T-cell (primary cell): ENCODE data around the gene XNDC1N. TPM values are rescaled to one million over a fixed set of nuclear protein-coding genes. Genes with fewer than 3 reads are reported as not detected.
"Not testable (repeated sequence)": the region's sequence is repeated elsewhere in the genome, so short reads cannot be mapped to it uniquely, and the experiment has no call there.

Experiments used
- ATAC-seq, 4 experiments: fragments of 200-7000 bp in 3 of 4; fragments of 150-1000 bp in 1 of 4; cut with Tn5 transposase; replicated peaks in 1 of 4; 1 replicate in 3 of 4; 2 replicates in 1 of 4; pipeline ENCODE4 v1.10.0; 2021; ENCODE audit warnings: moderate library complexity in 3 of 4, mild to moderate bottlenecking in 2 of 4, moderate number of reproducible peaks in 1 of 4
- CTCF ChIA-PET, 2 donors: fragments of 300-600 bp; sonication (Branson Sonifier 250); formaldehyde crosslinking; loops; one replicate each; lab custom pipeline; 2022; ENCODE audit warnings: antibody characterized with exemption in 2 of 2; lab: Charles Lee
- POLR2A ChIA-PET, 2 donors: fragments of 300-600 bp; sonication (Branson Sonifier 250); formaldehyde crosslinking; loops; one replicate each; lab custom pipeline; 2022; ENCODE audit warnings: antibody characterized with exemption in 2 of 2; lab: Charles Lee
- DNase-seq, 35 experiments: peaks; one replicate each; pipeline versions ENCODE4 v3.0.0 to v3.0.0-alpha.2; 2013 to 2023
- H3K27ac ChIP-seq: one replicate; pipeline ENCODE4 v1.5.1; 2013; ENCODE audit warnings: low read length
- H3K27me3 ChIP-seq, 2 experiments: replicated peaks in 1 of 2; 1 replicate in 1 of 2; 2 replicates in 1 of 2; pipeline versions ENCODE4 v1.6.1 to v1.7.0; 2013; ENCODE audit warnings: low read length in 1 of 2, mixed read lengths in 1 of 2; ENCODE audit not compliant: control insufficient read depth in 2 of 2, insufficient read depth in 2 of 2; ENCODE audit errors: extremely low read depth in 1 of 2
- H3K36me3 ChIP-seq, 2 donors: 1 replicate in 1 of 2; 2 replicates in 1 of 2; pipeline versions ENCODE4 v1.6.1 to v1.7.0; 2013; ENCODE audit warnings: low read length in 1 of 2; ENCODE audit not compliant: control insufficient read depth in 2 of 2, insufficient read depth in 1 of 2; ENCODE audit errors: extremely low read depth in 1 of 2
- H3K4me1 ChIP-seq, 2 experiments: 1 replicate in 1 of 2; 2 replicates in 1 of 2; pipeline versions ENCODE4 v1.6.1 to v1.7.0; 2013; ENCODE audit warnings: low read length in 2 of 2, mixed read lengths in 1 of 2; ENCODE audit not compliant: insufficient read depth in 2 of 2, control insufficient read depth in 1 of 2; ENCODE audit errors: extremely low read depth in 1 of 2
- H3K4me3 ChIP-seq, 2 donors: 1 replicate in 1 of 2; 2 replicates in 1 of 2; pipeline versions ENCODE4 v1.5.1 to v1.7.0; 2013; ENCODE audit warnings: mild to moderate bottlenecking in 2 of 2, low read length in 1 of 2, moderate library complexity in 1 of 2; ENCODE audit not compliant: control insufficient read depth in 1 of 2; ENCODE audit errors: extremely low read depth in 1 of 2
- H3K9me3 ChIP-seq: 2 replicates; pipeline ENCODE4 v1.7.0; 2013
- H3K27ac Mint-ChIP-seq, 2 donors: one replicate each; pipeline ENCODE4 v1.8.0; 2020 to 2021; ENCODE audit warnings: mild to moderate bottlenecking in 2 of 2, mixed read lengths in 2 of 2
- H3K27me3 Mint-ChIP-seq, 2 donors: one replicate each; pipeline ENCODE4 v1.8.0; 2021 to 2022; ENCODE audit warnings: mixed read lengths in 2 of 2
- H3K36me3 Mint-ChIP-seq: one replicate; pipeline ENCODE4 v1.8.0; 2021; ENCODE audit warnings: mixed read lengths
- H3K4me1 Mint-ChIP-seq, 3 donors: one replicate each; pipeline ENCODE4 v1.8.0; 2020 to 2022; ENCODE audit warnings: mixed read lengths in 3 of 3, mild to moderate bottlenecking in 1 of 3
- H3K4me3 Mint-ChIP-seq, 3 donors: one replicate each; pipeline ENCODE4 v1.8.0; 2020 to 2022; ENCODE audit warnings: mild to moderate bottlenecking in 3 of 3, mixed read lengths in 3 of 3, moderate library complexity in 3 of 3
- H3K9me3 Mint-ChIP-seq, 3 donors: one replicate each; pipeline ENCODE4 v1.8.0; 2020 to 2022; ENCODE audit warnings: mixed read lengths in 3 of 3
- WGBS: methylation state at CpG from one replicate; pipeline ENCODE4 v1.1.5; 2013; ENCODE audit warnings: missing lambda C conversion rate; ENCODE audit not compliant: insufficient coverage; 5-methylcytosine and 5-hydroxymethylcytosine counted together
- total RNA-seq, 35 experiments: library from RNA in 6 of 35; stranded (reverse) in 6 of 35; fragments of 120-200 nt in 1 of 35; gene quantifications; one replicate each; pipeline versions ENCODE4 v1.2.1 to v1.2.4 and lab custom pipeline; 2013 to 2026

The XNDC1N gene
- total RNA-seq, 5 donors from 2014 or later (not counting 1 experiment from before 2014, with no cell fraction given): 17.3 to 24.7 (median 21.5) TPM

DNA sequence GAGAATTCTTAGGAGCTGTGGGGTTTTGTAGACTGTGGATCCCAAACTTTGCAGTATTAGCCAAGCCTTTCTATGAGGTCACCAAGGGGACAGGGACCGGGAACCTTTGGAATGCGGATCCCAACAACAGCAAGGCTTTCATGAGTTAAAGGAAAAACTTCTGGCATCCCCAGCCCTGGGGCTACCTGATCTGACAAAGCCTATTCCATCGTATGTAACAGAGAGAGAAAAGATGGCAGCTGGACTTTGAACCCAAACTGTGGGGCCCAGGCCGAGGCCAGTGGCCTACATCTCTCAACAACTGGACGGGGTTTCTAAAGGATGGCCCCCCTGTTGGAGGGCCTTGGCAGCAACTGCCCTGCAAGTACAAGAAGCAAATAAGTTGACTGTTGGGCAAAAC is 17.6 kb downstream of the XNDC1N start:
- H3K9me3 ChIP-seq, H3K9me3 Mint-ChIP-seq, H3K4me3 ChIP-seq, H3K4me1 ChIP-seq, H3K27ac Mint-ChIP-seq, CTCF ChIA-PET, H3K27me3 Mint-ChIP-seq, H3K4me1 Mint-ChIP-seq, DNase-seq, H3K27me3 ChIP-seq, H3K4me3 Mint-ChIP-seq, ATAC-seq, POLR2A ChIA-PET, H3K27ac ChIP-seq: not testable (repeated sequence)
- WGBS: 94% methylated on average over 5 of the region's 5 CpGs
- peaks cover 58% of the 10 kb centered on the region for H3K36me3 Mint-ChIP-seq
- peaks cover 9 to 28% of the 10 kb centered on the region in 2 donors for H3K36me3 ChIP-seq

GRCh38 chr11:71908218-71908617 is 20.2 kb downstream of the XNDC1N start:
- WGBS: 100% methylated on average over 1 of the region's 9 CpGs

GRCh38 chr11:71901137-71901536 is 27.3 kb downstream of the XNDC1N start:
- POLR2A ChIA-PET, H3K27ac ChIP-seq, H3K4me1 Mint-ChIP-seq, H3K9me3 Mint-ChIP-seq, DNase-seq, H3K27me3 Mint-ChIP-seq, H3K36me3 ChIP-seq, H3K4me3 ChIP-seq, H3K27me3 ChIP-seq, H3K4me1 ChIP-seq, H3K9me3 ChIP-seq, H3K4me3 Mint-ChIP-seq, CTCF ChIA-PET, H3K27ac Mint-ChIP-seq, ATAC-seq: not testable (repeated sequence)
- peaks cover 38% of the 10 kb centered on the region for H3K36me3 Mint-ChIP-seq
- WGBS: 98% methylated on average over 13 of the region's 14 CpGs

More at GRCh38 chr11:71908218-71908617, 20.2 kb downstream of the XNDC1N start:
- H3K36me3 Mint-ChIP-seq: peaks cover 52% of the 10 kb centered on the region
- H3K4me1 ChIP-seq: no peaks in the 10 kb centered on the region
- no peak overlapping the region for H3K4me3 ChIP-seq
- no peaks in the 10 kb centered on the region for H3K27me3 ChIP-seq
- no peak overlapping the region for H3K27ac Mint-ChIP-seq
- H3K36me3 ChIP-seq: peaks cover 6 to 11% of the 10 kb centered on the region in 2 donors
- CTCF ChIA-PET: no interaction called here
- POLR2A ChIA-PET: no interaction called here
- DNase-seq (no peak), ATAC-seq (no peak)
- H3K9me3 Mint-ChIP-seq: no peaks in the 10 kb centered on the region
- H3K9me3 ChIP-seq: no peaks in the 10 kb centered on the region
- no peaks in the 10 kb centered on the region for H3K27me3 Mint-ChIP-seq
- no peaks in the 10 kb centered on the region for H3K4me1 Mint-ChIP-seq
- H3K4me3 Mint-ChIP-seq: no peak overlapping the region
- no peak overlapping the region for H3K27ac ChIP-seq

DNA sequence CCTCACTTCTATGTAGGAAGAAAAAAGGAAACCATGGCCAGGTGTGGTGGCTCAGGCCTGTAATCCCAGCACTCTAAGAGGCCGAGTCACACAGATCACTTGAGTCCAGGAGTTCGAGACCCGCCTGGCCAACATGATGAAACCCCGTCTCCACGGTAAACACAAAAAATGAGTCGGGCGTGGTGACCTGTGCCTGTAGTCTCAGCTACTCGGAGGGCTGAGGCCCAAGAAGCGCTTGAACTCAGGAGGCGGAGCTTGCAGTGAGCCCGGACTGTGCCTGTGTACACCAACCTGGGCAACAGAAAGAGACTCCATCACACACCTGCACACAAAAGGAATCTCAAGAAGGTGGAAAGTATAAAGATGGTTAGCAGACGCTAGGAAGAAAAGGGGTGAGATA is 32.4 kb downstream of the XNDC1N start:
- no peak for ATAC-seq
- 96% methylated on average over 8 of the region's 12 CpGs for WGBS

GRCh38 chr11:71889181-71889872 is 39.1 kb downstream of the XNDC1N start:
- H3K27ac Mint-ChIP-seq, H3K27ac ChIP-seq, DNase-seq, H3K36me3 ChIP-seq, H3K27me3 Mint-ChIP-seq, CTCF ChIA-PET, H3K9me3 Mint-ChIP-seq, H3K4me1 ChIP-seq, H3K27me3 ChIP-seq, H3K4me3 ChIP-seq, POLR2A ChIA-PET, H3K4me3 Mint-ChIP-seq, H3K4me1 Mint-ChIP-seq, ATAC-seq, H3K9me3 ChIP-seq: not testable (repeated sequence)
- WGBS: 94% methylated on average over 7 of the region's 14 CpGs
- peaks cover 11% of the 10 kb centered on the region for H3K36me3 Mint-ChIP-seq

More for the DNA sequence above, 32.4 kb downstream of the XNDC1N start:
- Histone ChIP-seq H3K27ac (no peak overlapping the region), H3K4me1 (no peaks in the 10 kb centered on the region), H3K9me3 (no peaks in the 10 kb centered on the region), H3K27me3 (no peaks in the 10 kb centered on the region), H3K4me3 (no peak overlapping the region), H3K36me3 (peaks cover 0 to 5% of the 10 kb centered on the region in 2 donors)
- H3K27ac Mint-ChIP-seq: no peak overlapping the region
- POLR2A ChIA-PET: no interaction called here
- peaks cover 0 to 8% (median 4%) of the 10 kb centered on the region in 3 donors for H3K9me3 Mint-ChIP-seq
- H3K27me3 Mint-ChIP-seq: no peaks in the 10 kb centered on the region
- CTCF ChIA-PET: no interaction called here
- no peak overlapping the region for H3K4me3 Mint-ChIP-seq
- no peak for DNase-seq
- H3K4me1 Mint-ChIP-seq: no peaks in the 10 kb centered on the region
- peaks cover 38% of the 10 kb centered on the region for H3K36me3 Mint-ChIP-seq

GRCh38 chr11:71888335-71889010 is 39.9 kb downstream of the XNDC1N start:
- WGBS: 99% methylated on average over 6 of the region's 14 CpGs
- H3K27ac Mint-ChIP-seq, CTCF ChIA-PET, H3K36me3 ChIP-seq, H3K27me3 ChIP-seq, H3K4me3 ChIP-seq, DNase-seq, H3K9me3 ChIP-seq, H3K27me3 Mint-ChIP-seq, H3K36me3 Mint-ChIP-seq, H3K4me1 ChIP-seq, POLR2A ChIA-PET, ATAC-seq, H3K4me3 Mint-ChIP-seq, H3K27ac ChIP-seq, H3K9me3 Mint-ChIP-seq, H3K4me1 Mint-ChIP-seq: not testable (repeated sequence)
